Liver (tissue), 9 donors: Measurements from ENCODE around the gene SASH1. TPM values are rescaled to one million over a fixed set of nuclear protein-coding genes. Genes with fewer than 3 reads are reported as not detected.

Experiments used
- DNase-seq: peaks from one replicate; pipeline ENCODE4 v3.0.0-alpha.2; 2017; ENCODE audit warnings: low spot score
- H3K27ac ChIP-seq, 2 donors: one replicate each; pipeline ENCODE4 v1.7.0; 2013; ENCODE audit warnings: inconsistent platforms in 2 of 2, low read length in 2 of 2, control low read depth in 1 of 2, low read depth in 1 of 2, mild to moderate bottlenecking in 1 of 2
- H3K27me3 ChIP-seq, 4 donors: one replicate each; pipeline versions ENCODE4 v1.6.1 to v1.7.0; 2013; ENCODE audit warnings: low read length in 3 of 4, inconsistent platforms in 1 of 4, mild to moderate bottlenecking in 1 of 4, moderate library complexity in 1 of 4; ENCODE audit not compliant: control insufficient read depth in 4 of 4, insufficient read depth in 4 of 4
- H3K36me3 ChIP-seq, 4 donors: one replicate each; pipeline versions ENCODE4 v1.6.1 to v1.7.0; 2013; ENCODE audit warnings: low read length in 3 of 4, mild to moderate bottlenecking in 3 of 4, low read depth in 1 of 4, moderate library complexity in 1 of 4; ENCODE audit not compliant: control insufficient read depth in 4 of 4, insufficient read depth in 3 of 4
- H3K4me1 ChIP-seq, 4 donors: one replicate each; pipeline versions ENCODE4 v1.6.1 to v1.7.0; 2013; ENCODE audit warnings: low read length in 3 of 4, mild to moderate bottlenecking in 3 of 4, moderate library complexity in 1 of 4; ENCODE audit not compliant: control insufficient read depth in 4 of 4, insufficient read depth in 4 of 4
- H3K4me3 ChIP-seq, 3 donors: one replicate each; pipeline versions ENCODE4 v1.6.1 to v1.7.0; 2013; ENCODE audit warnings: low read length in 3 of 3, control low read depth in 1 of 3, low read depth in 1 of 3, mild to moderate bottlenecking in 1 of 3
- H3K9ac ChIP-seq, 2 donors: one replicate each; pipeline ENCODE4 v1.7.0; 2013; ENCODE audit warnings: low read length in 2 of 2, mild to moderate bottlenecking in 2 of 2, moderate library complexity in 2 of 2, control low read depth in 1 of 2, low read depth in 1 of 2
- H3K9me3 ChIP-seq, 4 donors: one replicate each; pipeline versions ENCODE4 v1.6.1 to v1.7.0; 2013; ENCODE audit warnings: low read length in 3 of 4; ENCODE audit not compliant: control insufficient read depth in 4 of 4
- ATF3 ChIP-seq: IDR thresholded peaks from 2 replicates; pipeline ENCODE4 v1.6.1; 2016; ENCODE audit warnings: antibody characterized with exemption
- CTCF ChIP-seq: fragments of 150-350 bp; IDR thresholded peaks from 2 replicates; pipeline ENCODE4 v1.5.1; 2017; ENCODE audit warnings: improper control_type of control experiment, low read depth, low read length; ENCODE audit not compliant: missing input control
- EGR1 ChIP-seq, 2 donors: IDR thresholded peaks; 2 replicates each; pipeline ENCODE4 v1.6.1; 2016 to 2018; ENCODE audit warnings: antibody characterized with exemption in 2 of 2, low read depth in 2 of 2
- FOXA1 ChIP-seq: IDR thresholded peaks from 2 replicates; pipeline ENCODE4 v1.6.1; 2016; ENCODE audit warnings: antibody characterized with exemption
- FOXA2 ChIP-seq: IDR thresholded peaks from 2 replicates; pipeline ENCODE4 v1.6.1; 2016; ENCODE audit warnings: antibody characterized with exemption
- GABPA ChIP-seq, 2 donors: IDR thresholded peaks in 1 of 2; conservative IDR thresholded peaks in 1 of 2; 2 replicates each; pipeline ENCODE4 v1.6.1; 2016; ENCODE audit warnings: antibody characterized with exemption in 2 of 2, mild to moderate bottlenecking in 1 of 2, moderate library complexity in 1 of 2
- HNF4A ChIP-seq, 2 donors: conservative IDR thresholded peaks; 2 replicates each; pipeline ENCODE4 v1.6.1; 2016; ENCODE audit warnings: antibody characterized with exemption in 2 of 2, mild to moderate bottlenecking in 2 of 2
- HNF4G ChIP-seq: IDR thresholded peaks from 2 replicates; pipeline ENCODE4 v1.6.1; 2016; ENCODE audit warnings: antibody characterized with exemption
- MAX ChIP-seq: IDR thresholded peaks from 2 replicates; pipeline ENCODE4 v1.6.1; 2016; ENCODE audit warnings: antibody characterized with exemption
- REST ChIP-seq: IDR thresholded peaks from 2 replicates; pipeline ENCODE4 v1.6.1; 2016; ENCODE audit warnings: antibody characterized with exemption, mild to moderate bottlenecking
- RXRA ChIP-seq, 2 donors: IDR thresholded peaks; 2 replicates each; pipeline ENCODE4 v1.6.1; 2017 to 2018; ENCODE audit warnings: antibody characterized with exemption in 2 of 2, mild to moderate bottlenecking in 1 of 2
- SP1 ChIP-seq: IDR thresholded peaks from 2 replicates; pipeline ENCODE4 v1.6.1; 2018; ENCODE audit warnings: antibody characterized with exemption, mild to moderate bottlenecking
- TAF1 ChIP-seq: conservative IDR thresholded peaks from 2 replicates; pipeline ENCODE4 v1.6.1; 2016; ENCODE audit warnings: antibody characterized with exemption, mild to moderate bottlenecking
- YY1 ChIP-seq: IDR thresholded peaks from 2 replicates; pipeline ENCODE4 v1.6.1; 2016; ENCODE audit warnings: antibody characterized with exemption, mild to moderate bottlenecking
- ZBTB33 ChIP-seq: IDR thresholded peaks from 2 replicates; pipeline ENCODE4 v1.6.1; 2016; ENCODE audit warnings: antibody characterized with exemption
- WGBS: extraction: QIAGEN DNeasy Blood & Tissue Kit; methylation state at CpG from one replicate; pipeline ENCODE4 v1.1.7; 2013; 5-methylcytosine and 5-hydroxymethylcytosine counted together
- polyA plus RNA-seq, 2 donors: library from polyadenylated mRNA; stranded (reverse) in 1 of 2; unstranded in 1 of 2; fragments of 200-250 nt in 1 of 2; fragments of >200 nt in 1 of 2; fragmentation: Nextera tagmentation in 1 of 2; extraction: Ambion mirVana in 1 of 2; gene quantifications; one replicate each; pipeline versions ENCODE4 v1.2.1 to v1.2.3, GENCODE V29; 2013 to 2015
- total RNA-seq, 2 donors: library from RNA; depleted of rRNA; stranded (reverse); fragments of >200 nt; gene quantifications; one replicate each; pipeline ENCODE4 v1.2.3, GENCODE V29; 2014
- donor health status: healthy.
- donor health status: healthy.
- donor health status: healthy.
- donor health status: healthy.
- donor health status: healthy.

SASH1 gene
- total and polyA plus RNA-seq, 4 donors, result 3.5 to 16.4 (median 7.6) TPM

- Histone ChIP-seq H3K9me3 (no peaks in the 10 kb centered on the region), H3K4me1 (no peaks in the 10 kb centered on the region), H3K9ac (no peak overlapping the region), H3K27me3 (no peaks in the 10 kb centered on the region), H3K27ac (no peak overlapping the region), H3K4me3 (no peak overlapping the region), H3K36me3 (no peaks in the 10 kb centered on the region)
- TF ChIP-seq HNF4G (no peak), TAF1 (no peak), FOXA1 (no peak), FOXA2 (no peak), ZBTB33 (no peak), HNF4A (conservative IDR thresholded peaks at IDR 0.05) (no peak), RXRA (IDR thresholded peaks at IDR 0.05) (no peak), YY1 (no peak)
- WGBS, result 50% methylated on average over 2 of the region's 2 CpGs
- no peak for DNase-seq
These were observed 24.9 kb upstream of the SASH1 start for GRCh38 chr6:148317739-148318138.

GRCh38 chr6:148322704-148323103 lies 19.9 kb upstream of the SASH1 start:
- WGBS, result 95% methylated on average over 3 of the region's 3 CpGs
- Histone ChIP-seq H3K27me3 (no peaks in the 10 kb centered on the region), H3K9me3 (no peaks in the 10 kb centered on the region), H3K36me3 (no peaks in the 10 kb centered on the region), H3K27ac (no peak overlapping the region), H3K4me3 (no peak overlapping the region), H3K4me1 (no peaks in the 10 kb centered on the region), H3K9ac (no peak overlapping the region)
- no peak for DNase-seq
- TF ChIP-seq MAX (no peak), TAF1 (no peak), SP1 (no peak), REST (no peak), HNF4G (no peak), YY1 (no peak), CTCF (no peak), ZBTB33 (no peak), ATF3 (no peak), HNF4A (conservative IDR thresholded peaks at IDR 0.05) (no peak), GABPA (IDR thresholded peaks at IDR 0.05 in 1 of 2, conservative IDR thresholded peaks at IDR 0.05 in 1 of 2) (no peak), EGR1 (IDR thresholded peaks at IDR 0.05; ENCODE audit: low read depth in 2 of 2) (no peak)
